GM12892 (cell line): ENCODE results near the gene BRF1.

Experiments used
- POLR2A ChIP-seq: IDR thresholded peaks from 2 replicates; pipeline ENCODE4 v1.6.1; 2011; ENCODE audit warnings: low read depth, low read length, control low read depth
- POLR2AphosphoS5 ChIP-seq: IDR thresholded peaks from 2 replicates; pipeline ENCODE4 v1.6.1; 2011; ENCODE audit warnings: low read depth, low read length, control low read depth
- TAF1 ChIP-seq: IDR thresholded peaks from 2 replicates; pipeline ENCODE4 v1.6.1; 2011; ENCODE audit warnings: low read depth, mild to moderate bottlenecking, control low read depth, low read length, borderline replicate concordance

GRCh38 chr14:105209646-105210045, 91.2 kb downstream of the BRF1 start:
- TF ChIP-seq POLR2A (no peak), POLR2AphosphoS5 (no peak), TAF1 (no peak)
